ENCODE data around the gene C7.

GRCh38 chr5:40945111-40945510 is 35.8 kb downstream of the C7 start:
- TF ChIP-seq CTCF (IDR thresholded peaks at IDR 0.05) (no peak), EP300 (IDR thresholded peaks at IDR 0.05) (no peak), POLR2A (IDR thresholded peaks at IDR 0.05) (no peak)

All from tibial nerve (tissue), 4 donors.